Stimulated activated CD4-positive, alpha-beta T cell treated with anti-CD3 and anti-CD28 coated beads, TNF-alpha, amount 100 ng/mL, for 1 hour (primary cell): ENCODE results near the gene CLCN5.
A peak's percentile ranks its signal among the peaks of the same experiment; 100 is the strongest.

ENCODE experiments used
- DNase-seq, 3 donors: peaks; one replicate each; pipeline ENCODE4 v3.0.0-alpha.2; 2020; ENCODE audit warnings: low read depth in 3 of 3, low spot score in 1 of 3

The CLCN5 gene

DNA sequence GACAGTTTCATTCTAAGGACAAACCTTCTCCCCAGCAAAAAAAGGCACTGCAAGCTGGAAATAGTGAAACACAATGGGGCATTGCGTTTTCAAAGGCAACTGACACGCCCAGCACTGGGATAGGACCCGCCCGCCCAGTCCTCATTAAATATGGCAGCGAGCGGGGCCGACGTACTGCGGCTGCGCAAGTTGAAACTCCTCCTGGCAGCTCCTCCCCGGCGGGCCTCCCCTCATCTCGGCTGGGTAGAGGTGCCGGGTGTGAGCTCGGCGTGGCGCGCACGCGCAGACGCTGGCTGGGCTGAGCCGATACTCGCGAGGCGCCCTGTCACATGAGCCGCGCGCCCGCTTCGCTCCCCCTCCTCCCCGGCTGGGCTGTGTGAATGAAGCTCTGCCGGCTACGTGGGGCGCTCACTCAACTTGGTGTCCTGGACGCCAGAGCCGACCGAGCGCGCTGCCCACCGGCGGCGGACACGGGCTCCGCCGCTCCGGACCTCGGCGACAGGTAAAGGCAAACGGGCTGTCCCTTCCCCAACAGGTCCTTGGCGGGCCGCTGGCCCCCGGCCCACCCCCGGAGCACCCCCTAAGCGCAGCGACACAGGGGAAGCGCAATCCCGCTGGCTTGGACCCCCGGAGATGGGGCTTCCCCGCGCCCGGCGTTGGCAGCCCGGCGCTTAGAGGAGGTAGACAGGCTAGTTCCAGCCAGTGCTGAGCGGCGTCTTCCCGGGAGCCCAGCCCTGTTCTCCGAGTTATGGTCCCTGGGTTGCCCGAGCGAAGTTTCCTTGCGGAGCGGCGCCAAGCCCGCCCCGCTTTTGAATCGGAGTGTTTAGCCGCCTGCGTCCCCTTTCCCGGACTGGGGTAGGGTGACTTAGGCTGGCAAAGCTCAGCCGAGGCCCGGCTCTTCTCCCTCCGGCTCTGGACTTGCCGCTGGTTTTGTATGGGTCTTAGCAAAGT is at the start of gene CLCN5:
Gene CLCN5, plus strand, starts transcription at position 306 of the 951 bp plus-strand sequence. CDS start 2,703 bp downstream, outside the sequence.
- peak; percentile 81 to 87 (median 86) for DNase-seq

DNA sequence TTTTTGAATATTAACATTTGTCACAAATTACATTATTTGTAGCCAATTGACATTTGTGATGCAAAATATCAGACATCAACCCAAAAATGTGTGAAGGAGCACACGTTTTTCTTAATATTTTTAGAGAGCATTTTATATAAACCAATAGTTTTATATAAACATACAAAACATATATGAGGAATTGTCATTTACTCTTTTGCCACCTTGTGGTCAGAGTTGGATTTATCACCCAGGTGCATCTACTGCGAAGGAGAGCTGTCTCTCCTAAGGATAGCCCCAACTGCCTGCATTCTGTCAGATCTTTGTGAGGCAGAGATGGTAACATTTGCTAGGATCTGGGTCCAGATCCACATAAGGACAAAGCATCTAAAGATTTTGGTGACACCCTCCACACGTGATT is 45.6 kb upstream of the CLCN5 start:
- no peak for DNase-seq

DNA sequence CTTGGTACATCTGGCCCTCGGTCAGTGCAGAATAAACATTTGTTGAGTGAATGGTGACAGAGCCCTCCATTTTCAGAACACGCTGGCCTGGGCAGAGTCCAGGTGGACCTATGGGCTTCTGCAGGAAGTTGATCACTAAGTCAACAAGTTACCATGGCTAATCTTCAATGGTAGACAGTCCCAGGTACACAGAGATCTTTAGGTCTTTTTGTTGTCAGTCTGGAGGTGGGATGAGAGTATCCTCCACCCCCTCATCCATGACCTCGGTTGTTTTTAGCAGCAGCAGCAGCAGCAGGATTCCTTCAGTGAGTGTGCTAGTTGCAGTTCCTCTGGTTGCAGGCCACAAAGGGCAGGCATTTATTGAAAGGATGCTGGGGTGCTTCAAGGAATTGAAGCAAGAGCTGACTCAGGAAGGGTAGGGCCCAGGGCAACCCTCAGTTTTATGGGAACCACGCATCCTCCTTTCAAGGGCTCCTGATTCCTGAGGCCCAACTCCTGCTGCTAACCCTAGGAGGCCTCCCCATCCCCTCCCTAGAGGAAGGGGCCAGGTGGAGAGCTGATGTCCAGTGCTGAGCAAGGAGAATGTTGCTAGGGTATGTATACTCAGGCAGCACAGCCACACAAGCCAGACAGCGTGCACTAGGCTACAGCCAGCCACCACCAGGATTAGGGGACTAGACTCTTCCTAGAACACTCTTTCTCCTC is 44.8 kb upstream of the CLCN5 start:
- DNase-seq, result no peak

DNA sequence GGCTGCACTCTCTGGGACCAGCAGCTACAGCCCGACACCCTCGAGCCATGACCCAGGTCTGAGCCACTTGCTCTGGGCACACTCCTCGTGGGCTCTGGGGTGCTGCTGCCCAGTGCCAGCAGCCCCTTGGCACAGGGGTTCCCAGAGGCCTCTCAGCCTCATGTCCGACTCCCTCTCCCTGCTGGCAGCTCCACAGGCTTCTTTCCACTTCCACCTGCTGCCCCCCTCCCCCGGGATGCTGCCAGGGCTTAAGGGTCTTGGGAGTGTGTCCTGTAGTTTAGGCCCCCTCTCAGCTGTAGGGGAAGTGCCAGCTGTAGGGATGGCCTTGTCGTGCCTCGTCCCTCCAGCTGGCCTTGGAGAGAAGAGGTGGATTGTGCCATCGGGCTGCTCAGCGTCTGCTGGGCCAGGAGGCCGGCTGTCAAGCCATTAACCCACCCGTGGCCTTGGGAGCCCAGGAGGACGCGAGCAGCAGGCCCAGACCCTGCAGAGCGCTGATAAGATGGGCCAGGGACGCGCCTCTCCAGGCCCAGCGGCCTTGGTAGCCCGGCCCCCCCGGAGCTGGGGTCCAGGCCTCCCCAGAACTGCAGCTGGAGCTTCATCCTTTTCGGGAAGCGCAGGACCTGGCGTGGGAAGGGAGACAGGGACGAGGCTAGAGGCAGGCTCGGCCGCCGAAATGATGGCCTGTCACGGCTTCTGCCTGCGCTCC is 44.1 kb upstream of the CLCN5 start:
- DNase-seq, result no peak

DNA sequence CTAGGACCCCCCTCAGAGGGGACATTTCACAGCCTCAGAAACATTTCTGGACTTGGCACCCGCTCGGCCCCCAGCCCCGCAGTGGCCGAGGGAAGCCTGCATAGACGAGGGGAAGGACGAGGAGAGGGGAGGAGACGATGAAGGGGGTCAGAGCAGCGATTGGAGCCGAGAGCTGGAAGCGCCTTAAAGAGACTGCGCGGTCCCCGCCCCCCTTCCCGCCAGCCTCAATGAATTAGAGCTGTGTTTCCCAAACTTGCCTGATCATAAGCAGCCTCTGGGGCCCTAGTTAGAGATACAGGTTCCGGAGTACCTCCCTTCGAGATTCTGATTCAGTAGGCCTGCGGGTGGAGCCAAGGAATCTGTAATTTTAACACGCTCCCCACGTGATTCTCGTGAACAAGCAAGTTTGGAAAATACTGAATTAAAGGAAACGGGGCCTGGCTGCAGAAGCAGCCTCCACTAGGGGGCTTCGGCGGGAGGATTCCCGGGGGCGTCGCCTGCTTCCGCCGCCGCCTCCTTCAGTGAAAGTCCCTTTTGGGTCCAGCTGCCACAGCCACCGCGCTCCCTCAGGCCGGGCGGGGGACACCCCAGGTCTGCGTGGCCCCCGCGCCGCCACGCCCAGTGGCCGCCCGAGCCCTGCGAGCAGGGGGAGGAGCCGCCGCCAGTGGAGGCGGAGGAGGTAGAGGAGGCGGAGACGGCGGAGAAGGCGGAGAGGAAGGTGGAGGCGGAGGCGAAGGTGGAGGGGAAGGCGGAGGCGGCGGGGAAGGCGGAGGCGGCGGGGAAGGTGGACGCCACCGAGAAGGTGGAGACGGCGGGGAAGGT is 43.4 kb upstream of the CLCN5 start, which contains the start of gene USP27X:
Gene USP27X, plus strand, starts transcription at position 651 of the 822 bp plus-strand sequence. CDS start 824 bp downstream, outside the sequence.
- peak; percentile 50 to 60 (median 57) for DNase-seq

DNA sequence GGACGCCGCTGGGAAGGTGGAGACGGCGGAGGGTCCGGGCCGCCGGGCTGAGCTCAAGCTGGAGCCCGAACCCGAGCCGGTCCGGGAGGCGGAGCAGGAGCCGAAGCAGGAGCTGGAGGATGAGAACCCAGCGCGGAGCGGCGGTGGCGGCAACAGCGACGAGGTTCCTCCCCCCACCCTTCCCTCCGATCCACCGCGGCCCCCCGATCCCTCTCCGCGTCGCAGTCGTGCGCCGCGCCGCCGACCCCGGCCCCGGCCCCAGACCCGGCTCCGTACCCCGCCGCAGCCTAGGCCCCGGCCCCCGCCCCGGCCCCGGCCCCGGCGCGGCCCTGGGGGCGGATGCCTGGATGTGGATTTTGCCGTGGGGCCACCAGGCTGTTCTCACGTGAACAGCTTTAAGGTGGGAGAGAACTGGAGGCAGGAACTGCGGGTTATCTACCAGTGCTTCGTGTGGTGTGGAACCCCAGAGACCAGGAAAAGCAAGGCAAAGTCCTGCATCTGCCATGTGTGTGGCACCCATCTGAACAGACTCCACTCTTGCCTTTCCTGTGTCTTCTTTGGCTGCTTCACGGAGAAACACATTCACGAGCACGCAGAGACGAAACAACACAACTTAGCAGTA is 42.6 kb upstream of the CLCN5 start:
- DNase-seq, result no peak

DNA sequence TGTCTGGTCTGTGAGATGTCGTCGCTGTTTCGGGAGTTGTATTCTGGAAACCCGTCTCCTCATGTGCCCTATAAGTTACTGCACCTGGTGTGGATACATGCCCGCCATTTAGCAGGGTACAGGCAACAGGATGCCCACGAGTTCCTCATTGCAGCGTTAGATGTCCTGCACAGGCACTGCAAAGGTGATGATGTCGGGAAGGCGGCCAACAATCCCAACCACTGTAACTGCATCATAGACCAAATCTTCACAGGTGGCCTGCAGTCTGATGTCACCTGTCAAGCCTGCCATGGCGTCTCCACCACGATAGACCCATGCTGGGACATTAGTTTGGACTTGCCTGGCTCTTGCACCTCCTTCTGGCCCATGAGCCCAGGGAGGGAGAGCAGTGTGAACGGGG is 41.7 kb upstream of the CLCN5 start:
- no peak for DNase-seq

DNA sequence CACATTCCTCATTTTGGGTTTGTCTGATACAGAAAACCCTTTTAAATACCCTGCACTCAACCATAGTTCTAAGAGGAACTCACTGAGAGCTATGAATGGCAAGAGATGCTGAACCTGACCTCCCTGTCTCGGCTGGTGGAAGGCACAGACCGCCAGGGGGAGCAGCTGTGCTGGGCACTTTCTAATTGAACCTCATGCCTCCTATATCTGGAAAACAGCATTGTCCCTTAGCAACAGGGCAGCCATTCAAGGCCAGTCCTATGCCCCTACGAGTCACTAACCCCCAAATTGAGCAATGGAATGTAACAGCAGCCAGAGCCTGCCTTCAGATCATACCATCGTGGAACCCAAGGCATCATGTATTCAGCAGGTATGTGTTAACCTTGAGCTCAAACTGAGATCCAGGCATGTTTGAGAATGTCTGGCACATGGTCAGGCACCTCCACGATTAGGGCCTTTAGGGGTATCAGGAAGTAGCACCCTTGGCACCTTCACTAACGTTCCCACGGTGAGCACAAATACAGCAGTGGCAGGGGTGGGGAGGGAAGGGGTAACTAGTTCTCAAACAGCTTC is 38.0 kb upstream of the CLCN5 start:
- peak in 2 of 3 donors; percentile 27 to 43 for DNase-seq

DNA sequence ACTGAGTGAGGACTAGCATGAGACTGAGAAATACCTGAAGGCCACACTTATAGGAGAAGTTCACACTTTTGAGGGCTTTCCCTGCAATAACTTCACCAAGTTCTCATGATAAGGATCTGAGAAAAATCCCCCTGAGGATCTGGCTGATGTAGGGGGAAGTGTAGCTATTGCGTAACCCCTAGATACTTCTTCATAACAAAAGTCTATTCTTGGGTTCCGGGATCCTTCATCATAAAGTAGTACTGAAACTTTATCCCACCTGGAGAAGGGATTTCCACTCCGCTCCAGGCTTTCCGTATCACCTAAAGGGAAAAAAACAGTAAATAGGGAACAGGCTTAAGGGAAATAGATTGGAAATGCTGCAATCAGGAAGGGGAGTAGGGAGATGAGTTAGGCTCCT is 29.9 kb upstream of the CLCN5 start:
- no peak for DNase-seq

DNA sequence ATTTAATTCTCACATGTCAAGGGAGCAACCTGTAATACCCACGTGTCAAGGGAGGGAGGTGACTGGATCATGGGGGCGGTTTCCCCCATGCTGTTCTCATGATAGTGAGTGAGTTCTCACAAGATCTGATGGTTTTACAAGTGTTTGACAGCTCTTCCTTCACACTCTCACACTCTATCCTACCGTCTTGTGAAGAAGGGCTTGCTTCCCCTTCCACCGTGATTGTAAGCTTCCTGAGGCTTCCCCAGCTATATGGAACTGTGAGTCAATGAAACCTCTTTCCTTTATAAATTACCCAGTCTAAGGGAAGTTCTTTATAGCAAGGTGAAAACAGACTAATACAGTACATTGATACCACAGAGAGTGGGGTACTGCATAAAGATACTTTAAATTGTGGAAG is 25.4 kb upstream of the CLCN5 start:
- no peak for DNase-seq

DNA sequence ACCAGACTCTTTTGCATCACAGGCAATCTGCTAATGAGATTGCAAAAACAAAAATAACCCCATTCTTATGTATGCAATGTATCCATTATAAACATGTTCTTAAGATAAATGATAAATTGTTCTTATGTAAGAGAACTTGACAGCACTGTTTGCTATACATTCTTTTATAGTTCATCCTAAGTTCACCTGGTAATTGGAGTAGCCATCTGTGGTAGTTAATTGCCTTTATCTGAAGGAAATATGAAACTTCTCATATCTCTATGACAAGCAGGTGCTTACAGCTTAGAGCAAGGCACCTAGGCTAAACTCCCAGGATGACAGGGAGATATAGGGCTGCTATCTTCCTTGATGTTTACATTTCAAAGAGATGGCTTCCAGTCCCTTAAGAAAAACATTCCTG is 21.3 kb upstream of the CLCN5 start:
- DNase-seq, result no peak

DNA sequence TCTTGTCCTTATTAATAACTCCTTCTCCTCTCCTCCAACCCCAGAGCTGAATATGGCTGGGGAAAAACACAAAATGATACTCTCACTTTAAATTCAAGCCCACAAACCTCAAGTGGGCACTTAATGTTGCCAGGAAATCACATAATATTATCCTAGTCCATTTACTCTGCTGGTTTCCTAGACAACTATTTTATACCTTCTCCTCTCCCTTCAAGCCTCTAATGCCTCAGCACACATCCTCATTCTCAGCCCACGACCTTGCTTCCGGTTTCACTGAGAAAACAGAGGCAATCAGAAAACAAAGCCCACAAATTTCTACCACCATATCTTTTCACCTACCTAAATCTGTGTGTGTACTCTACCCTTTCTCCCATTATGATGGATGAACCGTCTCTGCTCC is 12.1 kb upstream of the CLCN5 start:
- DNase-seq, result no peak

DNA sequence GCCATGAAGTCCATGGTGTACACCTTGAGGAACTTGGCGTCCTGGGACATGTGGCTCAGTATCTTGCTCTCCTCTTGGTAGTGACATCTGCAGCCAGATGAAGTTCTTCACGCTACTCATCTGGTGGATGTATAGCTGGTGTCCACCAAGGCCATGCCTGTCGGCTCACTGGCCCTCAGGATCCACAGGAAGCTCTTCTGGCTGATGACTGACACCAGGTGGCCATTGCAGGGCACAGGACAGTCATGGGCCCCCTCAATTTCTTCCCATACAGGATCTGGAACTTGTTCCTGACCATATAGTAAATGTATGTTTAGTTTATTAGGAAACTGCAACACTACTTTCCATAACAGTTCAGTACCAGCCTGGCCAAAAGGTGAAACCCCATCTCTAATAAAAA is 10.3 kb upstream of the CLCN5 start:
- DNase-seq, result no peak

DNA sequence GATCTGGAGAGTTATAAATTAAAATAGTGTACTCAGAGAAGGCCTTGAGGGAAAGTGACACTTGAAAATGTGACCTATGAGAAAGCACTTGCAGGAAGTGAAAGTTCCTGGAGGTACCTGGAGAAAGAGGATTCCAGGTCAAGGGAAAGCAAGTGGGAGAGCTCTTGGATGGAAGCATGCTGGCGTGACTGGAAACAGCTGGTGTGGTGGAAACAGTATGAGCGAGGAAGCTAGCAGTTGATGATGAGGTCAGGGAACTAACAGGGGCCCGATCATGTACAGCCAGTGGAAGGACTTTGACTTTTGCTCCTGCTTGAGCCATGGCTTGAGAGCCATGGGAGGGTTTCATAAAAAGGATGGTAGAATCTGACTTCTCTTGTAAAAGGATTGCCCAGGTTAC is 9.5 kb upstream of the CLCN5 start:
- no peak for DNase-seq

DNA sequence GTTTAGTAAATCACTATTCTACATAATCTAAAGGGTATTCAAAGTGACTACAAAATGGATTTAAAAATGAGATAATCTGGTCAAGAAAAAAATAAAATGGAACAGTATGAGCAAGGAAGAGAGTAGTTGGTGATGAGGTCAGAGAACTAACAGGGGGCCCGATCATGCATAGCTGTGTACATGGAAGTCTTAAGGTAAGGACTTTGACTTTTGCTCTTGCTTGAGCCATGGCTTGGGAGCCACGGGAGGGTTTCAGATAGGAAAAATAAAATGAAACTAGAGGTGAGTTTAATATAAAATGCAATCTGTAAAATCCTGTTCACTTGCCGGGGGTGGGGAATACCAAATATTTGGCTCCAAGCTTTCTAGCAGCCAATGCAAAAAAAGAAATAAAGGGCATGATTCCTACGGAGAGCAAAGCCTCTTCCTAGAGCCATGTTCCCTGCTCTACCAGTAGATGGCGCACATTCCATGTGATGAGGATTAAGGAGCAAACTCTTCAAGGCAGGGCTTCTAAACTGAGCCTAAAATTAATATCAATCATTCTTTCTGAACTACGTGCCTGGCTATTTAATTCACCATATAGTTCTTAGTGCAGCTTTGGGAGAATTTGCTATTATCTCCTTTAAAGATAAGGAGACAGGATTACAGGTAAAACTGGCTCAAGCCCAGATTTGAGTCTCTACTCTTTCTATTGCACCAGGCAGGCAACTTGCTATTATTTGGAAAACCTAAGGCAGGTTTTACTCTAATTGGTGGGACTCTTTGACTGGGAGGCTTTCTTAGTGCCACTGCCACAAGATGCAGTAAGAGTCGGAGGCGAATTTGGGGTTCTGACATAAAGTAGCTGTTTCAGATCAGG is 6.8 kb upstream of the CLCN5 start:
- peak in 1 of 3 donors; percentile 9 for DNase-seq

DNA sequence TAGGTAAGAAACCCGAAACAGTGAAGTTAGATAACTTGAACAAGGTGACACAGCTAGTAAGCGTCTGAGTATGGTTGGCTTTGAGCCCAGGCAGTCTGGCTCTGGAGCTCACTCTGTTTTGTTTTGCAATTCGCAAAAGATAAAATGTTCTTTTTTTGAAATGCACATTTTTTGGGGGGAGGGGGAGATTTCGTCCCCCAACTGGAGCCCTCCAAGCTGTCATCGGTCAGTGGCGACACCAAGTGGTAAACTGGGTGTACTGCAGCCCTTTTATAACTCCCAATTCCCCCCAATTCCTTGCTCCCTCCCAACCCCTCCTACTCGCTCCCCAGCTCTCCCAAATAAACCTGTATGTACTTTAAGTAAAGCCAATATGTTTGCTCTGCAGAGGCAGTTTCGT is 2.8 kb upstream of the CLCN5 start:
- no peak for DNase-seq

DNA sequence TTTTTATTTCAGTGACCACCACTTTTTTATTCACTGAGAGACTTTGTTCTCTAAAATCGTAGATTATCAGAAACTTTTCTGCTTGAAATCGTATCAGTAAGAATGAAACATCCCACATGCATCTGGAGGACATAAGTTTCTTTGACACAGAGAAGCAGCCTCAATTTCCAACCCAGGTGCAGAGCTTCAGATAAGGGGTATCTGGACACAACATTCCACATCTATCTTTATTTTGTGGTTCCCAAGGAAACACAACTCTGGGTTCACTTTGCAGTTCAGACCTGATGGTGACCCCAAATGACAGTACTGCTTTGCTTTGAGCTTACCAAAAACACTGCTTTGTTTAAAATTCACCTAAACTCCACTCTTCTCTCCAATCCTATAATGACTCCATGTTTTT is 1.3 kb upstream of the CLCN5 start:
- DNase-seq, result no peak

DNA sequence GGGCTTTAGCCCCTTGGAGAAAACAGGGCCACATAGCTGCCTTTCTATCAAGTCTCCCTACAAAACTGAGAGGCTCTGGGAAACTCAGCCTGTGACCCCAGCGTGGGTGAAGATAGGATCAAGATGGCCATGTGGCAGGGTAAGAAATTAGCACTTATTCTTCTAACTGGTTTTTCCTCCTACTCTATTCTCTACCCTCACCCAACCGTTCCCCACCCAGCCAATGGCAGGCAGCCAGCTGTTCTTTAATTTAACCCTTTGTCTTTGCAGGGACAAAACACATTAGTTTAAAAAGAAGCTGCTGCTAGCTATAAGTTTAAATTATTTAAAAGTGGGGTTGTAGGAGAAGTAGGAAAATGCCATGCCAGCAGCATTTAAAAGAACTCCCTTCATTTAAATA is 2.8 kb downstream of the CLCN5 start:
- no peak for DNase-seq

DNA sequence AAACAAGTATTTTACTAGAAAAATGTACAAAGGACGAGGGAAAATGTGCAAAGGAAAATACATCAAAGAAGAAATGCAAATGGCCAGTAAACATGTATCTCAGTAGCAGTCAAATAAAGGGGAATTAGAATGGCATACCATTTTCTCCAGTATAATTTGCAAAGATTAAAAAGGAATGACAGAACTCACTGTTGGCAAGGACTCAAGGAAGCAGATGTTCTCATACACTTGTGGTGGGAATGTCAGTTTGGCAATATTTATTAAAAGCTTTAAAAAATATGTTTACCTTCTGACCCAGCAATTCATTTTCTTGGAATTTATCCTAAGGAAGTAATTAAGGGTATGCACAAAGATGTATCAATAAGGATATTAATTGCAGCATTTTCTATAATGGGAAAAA is 7.6 kb downstream of the CLCN5 start:
- DNase-seq, result no peak
